Keratinocyte (primary cell): ENCODE measurements around the gene HDAC1. TPM values are rescaled to one million over a fixed set of nuclear protein-coding genes. Genes with fewer than 3 reads are reported as not detected.

Experiments used
- DNase-seq: peaks from one replicate; pipeline ENCODE4 v3.0.0-alpha.2; 2011; ENCODE audit warnings: low read depth, missing footprints, low spot score
- FAIRE-seq: peaks from 2 replicates; lab custom pipeline; 2011; peaks lifted over from hg19 to GRCh38; lab: Jason Lieb, UNC
- H2AFZ ChIP-seq: 2 replicates; pipeline ENCODE4 v1.6.0; 2012; ENCODE audit warnings: low read length, control low read depth, inconsistent platforms; ENCODE audit not compliant: control insufficient read depth
- H3K27ac ChIP-seq: 2 replicates; pipeline ENCODE4 v1.5.1; 2011; ENCODE audit warnings: low read length; ENCODE audit not compliant: control insufficient read depth, insufficient read depth
- H3K27me3 ChIP-seq: 3 replicates; pipeline ENCODE4 v1.6.0; 2011; ENCODE audit warnings: low read length; ENCODE audit not compliant: control insufficient read depth, insufficient read depth; ENCODE audit errors: extremely low read depth
- H3K36me3 ChIP-seq, 2 experiments: 2 replicates in 1 of 2; 3 replicates in 1 of 2; pipeline ENCODE4 v1.5.1; 2011; ENCODE audit warnings: low read length in 2 of 2, mild to moderate bottlenecking in 1 of 2; ENCODE audit not compliant: control insufficient read depth in 2 of 2, insufficient read depth in 2 of 2; ENCODE audit errors: extremely low read depth in 1 of 2
- H3K4me1 ChIP-seq: 3 replicates; pipeline ENCODE4 v1.5.1; 2011; ENCODE audit warnings: low read length; ENCODE audit not compliant: control insufficient read depth, insufficient read depth; ENCODE audit errors: extremely low read depth
- H3K4me2 ChIP-seq: 3 replicates; pipeline ENCODE4 v1.6.0; 2011; ENCODE audit warnings: low read depth, low read length; ENCODE audit not compliant: control insufficient read depth, insufficient read depth; ENCODE audit errors: extremely low read depth
- H3K4me3 ChIP-seq, 3 experiments: fragments of 200-600 bp in 1 of 3; sonication (generic) in 1 of 3; 2 replicates in 2 of 3; 3 replicates in 1 of 3; pipeline ENCODE4 v1.5.1; 2011 to 2016; ENCODE audit warnings: low read length in 3 of 3, mild to moderate bottlenecking in 3 of 3, control low read depth in 2 of 3, inconsistent platforms in 1 of 3, low read depth in 1 of 3, mixed read lengths in 1 of 3, mixed run types in 1 of 3, moderate library complexity in 1 of 3; ENCODE audit not compliant: control insufficient read depth in 2 of 3, insufficient read depth in 2 of 3; ENCODE audit errors: extremely low read depth in 1 of 3
- H3K79me2 ChIP-seq: 2 replicates; pipeline ENCODE4 v1.6.0; 2012; ENCODE audit warnings: low read length; ENCODE audit not compliant: control insufficient read depth, insufficient read depth
- H3K9ac ChIP-seq: 3 replicates; pipeline ENCODE4 v1.6.0; 2011; ENCODE audit warnings: low read length; ENCODE audit not compliant: control insufficient read depth, insufficient read depth; ENCODE audit errors: extremely low read depth
- H3K9me1 ChIP-seq: 3 replicates; pipeline ENCODE4 v1.6.0; 2011; ENCODE audit warnings: low read length; ENCODE audit not compliant: control insufficient read depth, insufficient read depth; ENCODE audit errors: extremely low read depth
- H3K9me3 ChIP-seq: 2 replicates; pipeline ENCODE4 v1.5.1; 2012; ENCODE audit warnings: low read depth, low read length; ENCODE audit not compliant: control insufficient read depth
- H4K20me1 ChIP-seq: 3 replicates; pipeline ENCODE4 v1.6.0; 2011; ENCODE audit warnings: low read length; ENCODE audit not compliant: control insufficient read depth, insufficient read depth; ENCODE audit errors: extremely low read depth
- EZH2 ChIP-seq: IDR thresholded peaks from one replicate; pipeline ENCODE4 v1.6.1; 2012; ENCODE audit warnings: inconsistent platforms, mild to moderate bottlenecking, low read length, moderate library complexity
- dilution Hi-C: fragments of 300-500 bp; cut with MboI; formaldehyde crosslinking; loops from one replicate; pipeline ENCODE4 v1.7.0; 2020; ENCODE audit warnings: low sequenced_read_pairs; ENCODE audit not compliant: extremely low pct_ligation_motif_present
- polyA plus RNA-seq, 5 experiments: library from polyadenylated mRNA; depleted of rRNA in 3 of 5; stranded (reverse) in 3 of 5; stranded (forward) in 1 of 5; unstranded in 1 of 5; fragments of >200 nt; gene quantifications; 1 replicate in 1 of 5; 2 replicates in 3 of 5; 3 replicates in 1 of 5; pipeline versions ENCODE4 v1.2.1 to v1.2.3, GENCODE V29; 2011 to 2012; ENCODE audit warnings: missing spikeins in 2 of 5, low read depth in 1 of 5, low replicate concordance in 1 of 5
- TF ChIP-seq, protein P1 (sequence below), 3 experiments: IDR thresholded peaks in 1 of 3; conservative IDR thresholded peaks in 1 of 3; optimal IDR thresholded peaks in 1 of 3; 2 replicates in 2 of 3; 3 replicates in 1 of 3; pipeline versions ENCODE3 to v1.5.1; 2011; ENCODE audit warnings: low read length in 3 of 3, mild to moderate bottlenecking in 3 of 3, moderate library complexity in 2 of 3, control low read depth in 1 of 3, inconsistent platforms in 1 of 3; ENCODE audit not compliant: insufficient read depth in 2 of 3; ENCODE audit errors: extremely low read depth in 1 of 3

Gene HDAC1
- polyA plus RNA-seq, 1 donor (not counting 4 experiments of a cell fraction or from before 2014, with no cell fraction given): 198 TPM

DNA sequence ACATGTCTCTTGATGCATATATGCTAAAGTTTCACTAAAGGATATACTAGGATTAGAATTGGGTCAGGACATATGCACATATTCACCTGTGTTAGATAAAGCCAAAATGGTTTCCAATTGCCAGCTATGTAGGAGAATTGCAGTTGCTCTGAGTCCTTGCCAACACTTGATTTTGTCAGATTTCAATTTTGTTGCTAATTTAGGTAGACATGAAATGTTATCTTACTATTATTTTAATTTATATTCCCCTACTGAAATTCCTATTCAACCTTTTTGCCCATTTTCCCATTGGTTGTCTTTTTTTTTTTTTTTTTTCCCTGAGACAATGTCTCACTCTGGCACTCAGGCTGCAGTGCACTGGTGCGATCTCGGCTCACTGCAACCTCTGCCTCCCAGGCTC, 13.4 kb downstream of the HDAC1 start:
- Histone ChIP-seq H3K9me3 (no peaks in the 10 kb centered on the region), H3K4me1 (peaks cover 4% of the 10 kb centered on the region), H3K4me2 (no peak overlapping the region), H3K27ac (no peak overlapping the region), H3K27me3 (no peaks in the 10 kb centered on the region), H3K9me1 (no peaks in the 10 kb centered on the region), H3K9ac (no peak overlapping the region), H3K79me2 (peaks cover 44% of the 10 kb centered on the region), H3K36me3 (peaks cover 13% of the 10 kb centered on the region in 2 experiments), H2AFZ (no peak overlapping the region), H3K4me3 (no peak overlapping the region), H4K20me1 (no peaks in the 10 kb centered on the region)
- FAIRE-seq (no peak), DNase-seq (no peak)
- TF ChIP-seq, protein P1, sequence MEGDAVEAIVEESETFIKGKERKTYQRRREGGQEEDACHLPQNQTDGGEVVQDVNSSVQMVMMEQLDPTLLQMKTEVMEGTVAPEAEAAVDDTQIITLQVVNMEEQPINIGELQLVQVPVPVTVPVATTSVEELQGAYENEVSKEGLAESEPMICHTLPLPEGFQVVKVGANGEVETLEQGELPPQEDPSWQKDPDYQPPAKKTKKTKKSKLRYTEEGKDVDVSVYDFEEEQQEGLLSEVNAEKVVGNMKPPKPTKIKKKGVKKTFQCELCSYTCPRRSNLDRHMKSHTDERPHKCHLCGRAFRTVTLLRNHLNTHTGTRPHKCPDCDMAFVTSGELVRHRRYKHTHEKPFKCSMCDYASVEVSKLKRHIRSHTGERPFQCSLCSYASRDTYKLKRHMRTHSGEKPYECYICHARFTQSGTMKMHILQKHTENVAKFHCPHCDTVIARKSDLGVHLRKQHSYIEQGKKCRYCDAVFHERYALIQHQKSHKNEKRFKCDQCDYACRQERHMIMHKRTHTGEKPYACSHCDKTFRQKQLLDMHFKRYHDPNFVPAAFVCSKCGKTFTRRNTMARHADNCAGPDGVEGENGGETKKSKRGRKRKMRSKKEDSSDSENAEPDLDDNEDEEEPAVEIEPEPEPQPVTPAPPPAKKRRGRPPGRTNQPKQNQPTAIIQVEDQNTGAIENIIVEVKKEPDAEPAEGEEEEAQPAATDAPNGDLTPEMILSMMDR (optimal IDR thresholded peaks at IDR 0.05 in 1 of 3, IDR thresholded peaks at IDR 0.05 in 1 of 3, conservative IDR thresholded peaks at IDR 0.05 in 1 of 3; ENCODE audit: extremely low read depth in 1 of 3, insufficient read depth in 2 of 3, low read length in 3 of 3): no peak
- TF ChIP-seq EZH2: no peak
- dilution Hi-C loops: no loop called here

DNA sequence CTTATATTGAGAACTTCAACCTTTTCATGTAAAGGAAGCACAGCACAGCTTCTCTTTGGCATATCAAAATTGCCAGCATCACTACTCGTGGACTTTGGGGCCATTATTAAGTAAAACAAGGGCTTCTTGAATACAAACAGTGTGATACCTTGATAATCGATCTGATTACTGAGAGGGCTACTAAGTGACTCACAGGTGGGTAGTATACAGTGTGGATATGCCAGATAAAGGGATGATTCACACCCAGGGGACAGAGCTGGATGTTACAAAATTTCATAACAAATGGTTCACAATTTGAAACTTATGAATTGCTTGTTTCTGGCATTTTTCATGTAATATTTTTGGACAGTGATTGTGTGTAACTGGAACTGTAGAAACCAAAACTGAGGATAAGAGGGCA, 15.4 kb downstream of the HDAC1 start:
- no peak for TF ChIP-seq EZH2
- TF ChIP-seq, protein P1 (optimal IDR thresholded peaks at IDR 0.05 in 1 of 3, IDR thresholded peaks at IDR 0.05 in 1 of 3, conservative IDR thresholded peaks at IDR 0.05 in 1 of 3; ENCODE audit: extremely low read depth in 1 of 3, insufficient read depth in 2 of 3, low read length in 3 of 3): no peak
- no peak overlapping the region for H3K4me2 ChIP-seq
- FAIRE-seq: no peak

More for the DNA sequence above, 15.4 kb downstream of the HDAC1 start:
- H3K27ac ChIP-seq: no peak overlapping the region
- H3K4me1 ChIP-seq: peaks cover 4% of the 10 kb centered on the region
- no peak overlapping the region for H3K9ac ChIP-seq
- H2AFZ ChIP-seq: no peak overlapping the region
- H4K20me1 ChIP-seq: no peaks in the 10 kb centered on the region
- DNase-seq: no peak
- no peaks in the 10 kb centered on the region for H3K9me1 ChIP-seq
- no peak overlapping the region for H3K4me3 ChIP-seq
- peaks cover 13% of the 10 kb centered on the region in 2 experiments for H3K36me3 ChIP-seq
- H3K79me2 ChIP-seq: peaks cover 45% of the 10 kb centered on the region
- dilution Hi-C loops: no loop called here
- H3K27me3 ChIP-seq: no peaks in the 10 kb centered on the region
- no peaks in the 10 kb centered on the region for H3K9me3 ChIP-seq
